ENCODE data around the gene ST3GAL2.
A peak's percentile ranks its signal among the peaks of the same experiment; 100 is the strongest.

ST3GAL2 gene, protein sequence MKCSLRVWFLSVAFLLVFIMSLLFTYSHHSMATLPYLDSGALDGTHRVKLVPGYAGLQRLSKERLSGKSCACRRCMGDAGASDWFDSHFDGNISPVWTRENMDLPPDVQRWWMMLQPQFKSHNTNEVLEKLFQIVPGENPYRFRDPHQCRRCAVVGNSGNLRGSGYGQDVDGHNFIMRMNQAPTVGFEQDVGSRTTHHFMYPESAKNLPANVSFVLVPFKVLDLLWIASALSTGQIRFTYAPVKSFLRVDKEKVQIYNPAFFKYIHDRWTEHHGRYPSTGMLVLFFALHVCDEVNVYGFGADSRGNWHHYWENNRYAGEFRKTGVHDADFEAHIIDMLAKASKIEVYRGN

DNA sequence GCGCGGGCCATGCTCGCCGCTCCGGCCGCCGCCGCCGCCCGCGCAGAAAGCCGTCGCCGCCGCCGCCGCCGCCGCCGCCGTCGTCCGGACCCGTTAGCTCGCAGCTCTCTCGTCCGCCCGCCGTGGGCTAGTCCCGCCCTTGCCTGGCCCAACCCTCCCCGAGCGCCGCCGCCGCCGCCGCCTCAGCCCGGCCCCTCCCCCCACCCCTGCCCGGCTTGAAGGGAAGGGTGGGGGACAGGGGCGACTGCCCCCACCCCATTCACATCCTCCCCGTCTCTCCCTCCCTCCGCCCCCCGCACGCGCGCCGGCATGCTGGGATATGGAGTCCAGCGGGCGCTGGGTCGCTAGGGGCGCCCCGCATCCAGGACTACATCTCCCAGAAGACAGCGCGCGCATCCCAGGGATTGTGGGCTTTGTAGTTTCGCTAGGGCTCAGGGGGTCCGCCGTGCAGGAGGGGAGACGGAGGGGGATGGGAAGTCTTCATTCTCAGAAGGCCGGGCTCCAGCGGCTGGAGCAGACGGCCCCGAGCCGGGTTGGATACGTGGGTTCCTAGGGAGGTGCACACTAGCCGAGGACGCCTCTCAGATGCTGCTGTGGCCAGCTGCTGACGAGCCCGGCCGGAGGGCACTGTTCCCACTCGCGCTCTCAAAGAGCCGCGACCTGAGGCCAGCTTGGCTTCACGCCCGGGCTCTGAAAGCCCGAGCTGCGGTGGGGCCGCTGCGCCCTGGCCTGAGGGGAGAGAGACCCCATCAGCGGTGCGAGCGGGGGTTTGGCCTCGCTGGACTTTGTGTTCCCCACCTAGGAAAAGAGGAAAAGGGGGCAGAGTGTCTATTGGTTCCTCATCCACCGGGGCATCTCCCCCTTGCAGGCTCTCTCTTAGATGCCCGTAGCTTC lies at the start of gene ST3GAL2:
ST3GAL2 (minus strand) TSS at position 132 of the 894 bp plus-strand sequence. CDS start 40,570 bp downstream, outside the sequence.
- DNase-seq = peak; percentile 84 to 93 (median 89)

DNA sequence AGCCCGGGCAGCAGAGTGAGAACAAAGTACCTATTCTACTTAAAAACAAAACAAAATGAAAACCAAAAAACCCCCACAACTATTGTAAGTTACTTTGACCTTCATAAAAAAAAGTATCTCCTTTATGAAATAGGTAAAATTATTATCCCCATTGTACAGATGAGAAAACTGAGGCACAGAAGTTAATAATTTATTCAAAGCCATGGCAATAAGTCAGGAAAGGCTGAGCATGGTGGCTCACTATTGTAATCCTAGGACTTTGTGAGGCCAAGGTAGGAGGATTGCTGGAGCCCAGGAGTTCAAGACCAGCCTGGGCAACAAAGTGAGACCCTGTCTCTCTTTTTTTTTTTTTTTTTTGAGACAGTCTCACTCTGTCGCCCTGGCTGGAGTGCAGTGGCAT lies 46.0 kb upstream of the ST3GAL2 start:
- no peak for DNase-seq

- DNase-seq = no peak
Observed at GRCh38 chr16:70483426-70483825, 44.5 kb upstream of the ST3GAL2 start.

DNA sequence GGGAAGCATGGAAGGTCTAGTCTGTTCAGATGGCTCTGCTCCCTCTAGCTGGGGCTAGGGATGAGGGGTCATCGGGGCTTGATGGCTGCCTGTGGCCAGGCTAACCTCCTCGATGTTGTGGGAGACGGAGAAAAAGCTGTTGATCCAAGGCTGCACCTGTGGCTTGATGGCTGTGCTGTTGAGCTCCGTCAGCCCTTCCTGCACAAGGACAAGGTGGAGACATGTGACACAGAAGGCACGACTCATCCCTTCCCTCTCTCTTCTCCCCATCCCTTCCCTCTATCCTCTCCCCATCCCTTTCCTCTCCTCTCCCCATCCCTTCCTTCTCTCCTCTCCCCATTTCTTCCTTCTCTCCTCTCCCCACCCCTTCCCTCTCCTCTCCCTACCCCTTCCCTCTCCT lies 43.7 kb upstream of the ST3GAL2 start:
- no peak for DNase-seq

- DNase-seq = no peak
Observed at GRCh38 chr16:70481929-70482536, 43.1 kb upstream of the ST3GAL2 start.

GRCh38 chr16:70480127-70481105 lies 41.5 kb upstream of the ST3GAL2 start:
- no peak for DNase-seq

- no peak for DNase-seq
Observed at GRCh38 chr16:70478912-70479341, 40.0 kb upstream of the ST3GAL2 start.

- no peak for DNase-seq
Observed at GRCh38 chr16:70478169-70478568, 39.3 kb upstream of the ST3GAL2 start.

DNA sequence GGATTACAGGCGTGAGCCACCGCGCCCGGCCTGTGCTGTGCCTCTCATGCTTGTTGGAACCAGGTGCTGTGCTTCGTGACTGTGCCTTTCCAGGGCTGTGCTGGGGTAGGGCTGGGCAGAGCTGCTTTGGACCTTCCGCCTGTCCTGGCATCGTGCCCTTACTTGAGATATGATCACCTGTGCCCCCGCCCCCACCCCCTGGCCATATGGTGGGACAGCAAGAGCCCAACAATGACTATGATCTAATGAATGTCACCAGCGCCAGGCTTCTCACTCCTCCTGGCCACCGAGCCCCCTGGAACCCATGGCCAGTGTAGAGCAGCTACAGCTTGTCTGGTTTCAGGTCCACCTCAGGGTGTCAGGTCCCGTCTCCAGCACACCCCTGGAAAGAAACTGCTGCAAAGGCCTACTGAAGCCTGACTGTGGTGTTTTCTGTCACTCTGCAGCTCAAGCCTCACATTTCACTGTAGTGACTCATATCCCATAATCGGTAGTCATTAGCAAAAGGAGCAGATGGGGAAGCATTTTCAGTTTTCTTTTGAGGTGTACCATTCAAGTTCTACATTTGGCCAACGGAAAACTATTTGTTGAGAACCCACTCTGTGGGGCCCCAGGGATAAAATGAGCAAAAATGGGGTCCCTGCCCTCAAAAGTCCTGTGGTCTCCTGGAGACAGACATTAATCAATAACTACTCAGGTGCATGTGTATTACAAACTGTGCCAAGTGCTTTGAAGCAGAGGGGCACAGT lies 37.5 kb upstream of the ST3GAL2 start:
- DNase-seq = no peak

- no peak for DNase-seq
Observed at GRCh38 chr16:70475054-70475871, 36.4 kb upstream of the ST3GAL2 start.

GRCh38 chr16:70474320-70475053 lies 35.6 kb upstream of the ST3GAL2 start:
- no peak for DNase-seq

DNA sequence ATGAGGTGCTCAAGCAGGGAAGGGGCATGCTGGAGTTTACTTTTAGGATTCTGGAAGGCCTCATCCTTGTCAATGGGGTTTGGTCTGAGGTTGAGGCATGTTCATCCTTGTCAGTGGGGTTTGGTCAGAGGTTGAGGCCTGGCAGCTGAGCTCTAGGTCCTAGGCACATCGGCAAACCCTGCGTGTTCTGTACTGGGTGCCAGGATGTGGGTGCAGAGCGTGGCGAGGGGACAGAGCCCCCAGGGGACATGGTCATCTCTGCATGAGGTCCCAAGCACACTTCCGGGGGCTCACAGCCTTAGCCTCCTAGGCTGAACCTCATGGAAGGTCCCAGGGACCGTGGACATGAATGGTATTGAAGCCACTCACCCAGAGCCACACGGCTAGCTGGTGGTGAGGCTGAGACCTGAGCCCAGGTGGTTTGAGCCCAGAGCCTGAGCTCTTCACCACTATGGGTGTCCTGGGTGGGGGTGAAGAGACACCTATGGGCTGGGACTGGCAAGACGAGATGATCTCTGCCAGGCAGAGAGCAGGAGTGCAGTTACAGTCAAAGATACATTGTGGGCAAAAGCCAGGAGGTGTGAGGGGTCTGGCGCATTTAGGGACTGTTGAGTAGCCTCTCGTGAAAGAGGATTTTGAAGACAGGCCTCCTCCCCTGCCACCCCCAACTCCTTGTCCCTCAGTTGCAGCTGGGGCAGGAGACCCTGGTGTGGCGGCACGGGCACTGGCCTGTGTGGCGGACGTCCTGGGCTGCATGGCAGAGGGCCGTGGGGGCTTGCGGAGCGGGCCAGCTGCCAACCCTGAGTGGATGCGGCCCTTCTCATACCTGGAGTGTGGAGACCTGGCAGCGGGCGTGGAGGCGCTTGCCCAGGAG lies 34.8 kb upstream of the ST3GAL2 start:
- no peak for DNase-seq

- DNase-seq = no peak
Observed at GRCh38 chr16:70472786-70473433, 34.0 kb upstream of the ST3GAL2 start.

DNA sequence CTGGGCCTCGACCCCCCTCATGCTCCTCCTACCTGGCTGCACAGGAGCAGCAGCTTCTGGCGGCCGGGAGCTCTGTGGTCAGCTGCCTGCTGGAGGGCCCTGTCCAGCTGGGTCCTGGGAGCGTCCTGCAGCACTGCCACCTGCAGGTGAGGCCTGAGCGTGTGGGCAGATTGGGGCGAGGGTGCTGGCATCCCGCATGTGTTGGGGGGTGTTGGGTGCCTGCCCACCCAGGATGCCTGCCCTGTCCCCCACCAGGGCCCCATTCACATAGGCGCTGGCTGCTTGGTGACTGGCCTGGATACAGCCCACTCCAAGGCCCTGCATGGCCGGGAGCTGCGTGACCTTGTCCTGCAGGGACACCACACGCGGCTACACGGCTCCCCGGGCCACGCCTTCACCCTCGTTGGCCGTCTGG lies 32.0 kb upstream of the ST3GAL2 start:
- DNase-seq = no peak

GRCh38 chr16:70470141-70470926 lies 31.4 kb upstream of the ST3GAL2 start:
- no peak for DNase-seq

GRCh38 chr16:70468776-70469525 lies 30.1 kb upstream of the ST3GAL2 start:
- no peak for DNase-seq

DNA sequence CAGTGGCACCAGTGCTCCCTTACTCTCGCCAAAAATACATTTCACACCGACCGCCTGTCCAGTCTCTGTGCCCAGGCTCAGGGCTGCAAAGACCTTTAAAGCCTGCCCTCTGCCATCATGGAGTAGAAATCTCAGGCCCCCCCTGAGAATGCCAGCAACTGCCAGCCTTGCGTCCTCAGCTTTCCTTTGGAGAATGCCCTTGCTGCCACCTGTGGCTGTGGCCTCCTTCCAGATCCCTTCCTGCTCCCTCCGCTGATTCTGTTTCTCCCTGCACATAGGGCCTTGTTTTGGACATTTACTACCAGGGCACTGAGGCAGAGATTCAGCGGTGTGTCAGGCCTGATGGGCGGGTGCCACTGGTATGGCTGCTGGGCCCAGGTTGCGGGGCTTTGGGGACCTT lies 28.7 kb upstream of the ST3GAL2 start:
- DNase-seq = no peak
